ENCODE data around the gene FRMD6. TPM values are rescaled to one million over a fixed set of nuclear protein-coding genes. Genes with fewer than 3 reads are reported as not detected.
A peak's percentile ranks its signal among the peaks of the same experiment; 100 is the strongest.

Gene FRMD6
- total RNA-seq: 110 and 122 TPM in 2 replicates

GRCh38 chr14:51651388-51652167 lies at the start of gene FRMD6:
Gene FRMD6 (plus strand): TSS chr14:51651910. CDS start chr14:51689837, 37,927 bp downstream.
- H3K4me3 ChIP-seq (ENCODE audit: low read depth, low read length): peak within 1 kb of the TSS; percentile 84
- DNase-seq (ENCODE audit: low read depth): no peak
- TF ChIP-seq CTCF (conservative IDR thresholded peaks at IDR 0.05; ENCODE audit: low read depth, low read length): peak; percentile 78

- no peak overlapping the region for H3K4me3 ChIP-seq (ENCODE audit: low read depth, low read length)
Observed at GRCh38 chr14:51602310-51602709, 49.4 kb upstream of the FRMD6 start.

GRCh38 chr14:51603495-51603894 lies 48.2 kb upstream of the FRMD6 start:
- TF ChIP-seq CTCF (conservative IDR thresholded peaks at IDR 0.05; ENCODE audit: low read depth, low read length): no peak
- DNase-seq (ENCODE audit: low read depth): no peak
- H3K4me3 ChIP-seq (ENCODE audit: low read depth, low read length): no peak overlapping the region

More at GRCh38 chr14:51602310-51602709, 49.4 kb upstream of the FRMD6 start:
- TF ChIP-seq CTCF (conservative IDR thresholded peaks at IDR 0.05; ENCODE audit: low read depth, low read length): no peak
- DNase-seq (ENCODE audit: low read depth): no peak

- TF ChIP-seq CTCF (conservative IDR thresholded peaks at IDR 0.05; ENCODE audit: low read depth, low read length): no peak
- no peak overlapping the region for H3K4me3 ChIP-seq (ENCODE audit: low read depth, low read length)
- DNase-seq (ENCODE audit: low read depth): no peak
Observed at GRCh38 chr14:51604073-51604472, 47.6 kb upstream of the FRMD6 start.

GRCh38 chr14:51605575-51605974 lies 46.1 kb upstream of the FRMD6 start:
- H3K4me3 ChIP-seq (ENCODE audit: low read depth, low read length): no peak overlapping the region
- no peak for DNase-seq (ENCODE audit: low read depth)
- TF ChIP-seq CTCF (conservative IDR thresholded peaks at IDR 0.05; ENCODE audit: low read depth, low read length): no peak

- DNase-seq (ENCODE audit: low read depth): no peak
- no peak overlapping the region for H3K4me3 ChIP-seq (ENCODE audit: low read depth, low read length)
- TF ChIP-seq CTCF (conservative IDR thresholded peaks at IDR 0.05; ENCODE audit: low read depth, low read length): no peak
Observed at GRCh38 chr14:51607711-51608110, 44.0 kb upstream of the FRMD6 start.

Measured in epithelial cell of proximal tubule (primary cell).